SK-N-SH (cell line): ENCODE data around the gene TMEM132D. TPM values are rescaled to one million over a fixed set of nuclear protein-coding genes. Genes with fewer than 3 reads are reported as not detected.

Experiments
- CTCF ChIA-PET: fragments of 300-600, 350-600 bp; formaldehyde crosslinking; extraction: SDS; loops from one replicate; lab custom pipeline; 2021; lab: Yijun Ruan, JAX
- POLR2A ChIA-PET: fragments of 350-600 bp; sonication (Branson Sonifier 250); formaldehyde crosslinking; extraction: SDS; loops from one replicate; lab custom pipeline; 2020; ENCODE audit warnings: antibody characterized with exemption, inconsistent platforms; lab: Yijun Ruan, JAX
- DNase-seq: peaks from one replicate; pipeline ENCODE4 v3.0.0; 2012
- H2AFZ ChIP-seq: fragments of 200-600 bp; sonication (generic); 2 replicates; pipeline ENCODE4 v1.8.1; 2016; ENCODE audit warnings: antibody characterized with exemption, mild to moderate bottlenecking, low read depth
- H3F3A ChIP-seq: fragments of 200-600 bp; sonication (generic); replicated peaks from 2 replicates; pipeline ENCODE3; 2016; ENCODE audit warnings: antibody characterized with exemption, mild to moderate bottlenecking; ENCODE audit not compliant: insufficient read depth
- H3K27ac ChIP-seq, 2 experiments: fragments of 200-500 bp in 1 of 2; fragments of 200-600 bp in 1 of 2; sonication (Bioruptor generic) in 1 of 2; sonication (generic), shearing (Covaris generic) in 1 of 2; 2 replicates each; pipeline versions ENCODE4 v1.5.1 to v1.6.1; 2014 to 2016; ENCODE audit warnings: low read depth in 2 of 2, inconsistent platforms in 1 of 2, low read length in 1 of 2, mild to moderate bottlenecking in 1 of 2, mixed read lengths in 1 of 2
- H3K27me3 ChIP-seq: fragments of 200-600 bp; sonication (generic), shearing (Covaris generic); 2 replicates; pipeline ENCODE4 v1.6.1; 2016; ENCODE audit warnings: mixed run types; ENCODE audit not compliant: insufficient read depth
- H3K36me3 ChIP-seq, 2 experiments: fragments of 200-500 bp in 1 of 2; fragments of 200-600 bp in 1 of 2; sonication (Bioruptor generic) in 1 of 2; sonication (generic) in 1 of 2; replicated peaks in 1 of 2; 2 replicates each; pipeline versions ENCODE3 to v1.5.1; 2014 to 2016; ENCODE audit warnings: low read length in 1 of 2, mild to moderate bottlenecking in 1 of 2; ENCODE audit not compliant: insufficient read depth in 2 of 2, control insufficient read depth in 1 of 2
- H3K4me1 ChIP-seq, 2 experiments: fragments of 200-500 bp in 1 of 2; fragments of 200-600 bp in 1 of 2; sonication (Bioruptor generic) in 1 of 2; sonication (generic), shearing (Covaris generic) in 1 of 2; 2 replicates each; pipeline versions ENCODE4 v1.5.1 to v1.6.1; 2014 to 2016; ENCODE audit warnings: low read depth in 1 of 2, low read length in 1 of 2, mixed run types in 1 of 2; ENCODE audit not compliant: insufficient read depth in 2 of 2, control insufficient read depth in 1 of 2
- H3K4me2 ChIP-seq: fragments of 200-600 bp; sonication (generic), shearing (Covaris generic); 2 replicates; pipeline ENCODE4 v1.6.1; 2017; ENCODE audit warnings: mixed run types
- H3K4me3 ChIP-seq, 2 experiments: fragments of 200-500 bp in 1 of 2; fragments of 200-600 bp in 1 of 2; sonication (Bioruptor generic) in 1 of 2; sonication (generic), shearing (Covaris generic) in 1 of 2; 2 replicates each; pipeline versions ENCODE4 v1.5.1 to v1.8.1; 2014 to 2016; ENCODE audit warnings: low read depth in 2 of 2, inconsistent platforms in 1 of 2, low read length in 1 of 2, mild to moderate bottlenecking in 1 of 2, mixed read lengths in 1 of 2, moderate library complexity in 1 of 2
- H3K79me2 ChIP-seq: fragments of 200-600 bp; sonication (generic); 2 replicates; pipeline ENCODE4 v1.8.1; 2017; ENCODE audit warnings: mild to moderate bottlenecking; ENCODE audit not compliant: insufficient read depth
- H3K9ac ChIP-seq: fragments of 200-600 bp; sonication (generic); 2 replicates; pipeline ENCODE4 v1.6.1; 2017; ENCODE audit warnings: mixed run types
- H3K9me2 ChIP-seq: fragments of 200-600 bp; sonication (generic); 2 replicates; pipeline ENCODE4 v1.6.1; 2017; ENCODE audit warnings: mixed run types
- H3K9me3 ChIP-seq: fragments of 200-600 bp; sonication (generic); 2 replicates; pipeline ENCODE4 v1.6.1; 2017; ENCODE audit warnings: mixed run types, mild to moderate bottlenecking, moderate library complexity
- H4K20me1 ChIP-seq: fragments of 200-600 bp; sonication (generic); 2 replicates; pipeline ENCODE4 v1.6.1; 2017; ENCODE audit warnings: mild to moderate bottlenecking, mixed run types; ENCODE audit not compliant: insufficient read depth
- ELF1 ChIP-seq: IDR thresholded peaks from 2 replicates; pipeline ENCODE4 v1.4.0; 2012
- EP300 ChIP-seq, 2 experiments: IDR thresholded peaks; 2 replicates each; pipeline versions ENCODE4 v1.4.0 to v1.6.1; 2012; ENCODE audit warnings: borderline replicate concordance in 1 of 2, low read depth in 1 of 2, low read length in 1 of 2
- FOSL2 ChIP-seq: IDR thresholded peaks from 2 replicates; pipeline ENCODE4 v1.4.0; 2012; ENCODE audit warnings: low read depth, mild to moderate bottlenecking, moderate library complexity, borderline replicate concordance
- FOXJ3 ChIP-seq: sonication (generic); formaldehyde crosslinking; IDR thresholded peaks from 2 replicates; pipeline ENCODE4 v1.5.1; 2020; ENCODE audit warnings: mild to moderate bottlenecking, missing genetic modification reagents
- FOXM1 ChIP-seq: IDR thresholded peaks from 2 replicates; pipeline ENCODE4 v1.4.0; 2012; ENCODE audit warnings: low read depth, mild to moderate bottlenecking
- JUND ChIP-seq: IDR thresholded peaks from 2 replicates; pipeline ENCODE4 v1.4.0; 2012
- MEF2A ChIP-seq: IDR thresholded peaks from 2 replicates; pipeline ENCODE4 v1.4.0; 2012; ENCODE audit warnings: low read depth, borderline replicate concordance
- MXI1 ChIP-seq: IDR thresholded peaks from 2 replicates; pipeline ENCODE4 v1.6.1; 2012; ENCODE audit warnings: mild to moderate bottlenecking, low read depth, low read length, improper control_type of control experiment
- NFIC ChIP-seq: IDR thresholded peaks from 2 replicates; pipeline ENCODE4 v1.4.0; 2012; ENCODE audit warnings: borderline replicate concordance
- NRF1 ChIP-seq: IDR thresholded peaks from 2 replicates; pipeline ENCODE4 v1.6.1; 2012; ENCODE audit warnings: low read depth, mild to moderate bottlenecking, low read length
- RCOR1 ChIP-seq: fragments of 150-350 bp; IDR thresholded peaks from 2 replicates; pipeline ENCODE4 v1.6.1; 2017; ENCODE audit warnings: antibody characterized with exemption, low read length
- SIN3A ChIP-seq: IDR thresholded peaks from 2 replicates; pipeline ENCODE4 v1.6.1; 2012; ENCODE audit warnings: low read depth, mild to moderate bottlenecking, low read length, moderate library complexity, borderline replicate concordance
- TAF1 ChIP-seq: IDR thresholded peaks from 2 replicates; pipeline ENCODE4 v1.6.1; 2012; ENCODE audit warnings: low read depth, mild to moderate bottlenecking, low read length, moderate library complexity, borderline replicate concordance
- WGBS: methylation state at CpG from one replicate; pipeline ENCODE4 v1.1.6; 2017; ENCODE audit warnings: low lambda C conversion rate; 5-methylcytosine and 5-hydroxymethylcytosine counted together
- polyA plus RNA-seq, 3 experiments: library from polyadenylated mRNA; depleted of rRNA; stranded (reverse); fragments of >200 nt; gene quantifications; 2 replicates each; pipeline ENCODE4 v1.2.3, GENCODE V29; 2012
- TF ChIP-seq, protein P1 (sequence below): IDR thresholded peaks from 2 replicates; pipeline ENCODE4 v1.4.0; 2012; ENCODE audit warnings: low read depth, borderline replicate concordance
- TF ChIP-seq, protein P2 (sequence below): IDR thresholded peaks from 2 replicates; pipeline ENCODE4; 2012
- TF ChIP-seq, protein P3 (sequence below): IDR thresholded peaks from 2 replicates; pipeline ENCODE4 v1.6.1; 2012; ENCODE audit warnings: mild to moderate bottlenecking, low read depth, low read length, moderate library complexity
- TF ChIP-seq, protein P4 (sequence below): fragments of 150-350 bp; IDR thresholded peaks from 2 replicates; pipeline ENCODE4 v1.6.1; 2017; ENCODE audit warnings: antibody characterized with exemption, low read length, low read depth, borderline replicate concordance
- TF ChIP-seq, protein P5 (sequence below): fragments of 150-350 bp; IDR thresholded peaks from 2 replicates; pipeline ENCODE4 v1.6.1; 2016; ENCODE audit warnings: mild to moderate bottlenecking, low read depth, low read length

The TMEM132D gene
- polyA plus RNA-seq, 1 of the 3 experiments (the other 2 are of a cell fraction): not detected

DNA sequence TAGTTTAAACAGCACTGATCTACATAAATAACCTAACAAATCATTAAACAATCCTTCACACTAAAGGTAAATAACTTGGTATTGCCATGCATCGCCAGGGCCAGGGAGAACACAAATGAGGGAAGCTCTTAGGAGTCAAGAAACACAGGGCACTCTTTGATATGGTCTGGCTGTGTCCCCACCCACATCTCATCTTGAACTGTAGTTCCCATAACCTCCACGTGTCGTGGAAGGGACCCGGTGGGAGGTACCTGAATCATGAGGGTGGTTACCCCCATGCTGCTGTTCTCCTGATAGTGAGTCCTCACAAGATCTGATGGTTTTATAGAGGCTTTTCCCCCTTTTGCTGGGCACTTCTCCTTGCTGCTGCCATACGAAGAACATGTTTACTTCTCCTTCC lies 17.3 kb downstream of the TMEM132D start:
- Histone ChIP-seq H3K79me2 (no peaks in the 10 kb centered on the region), H3K36me3 (no peaks in the 10 kb centered on the region), H3K9me3 (no peaks in the 10 kb centered on the region), H2AFZ (no peak overlapping the region), H4K20me1 (no peaks in the 10 kb centered on the region), H3K4me3 (no peak overlapping the region), H3K27ac (no peak overlapping the region)
- ChIA-PET POLR2A (no interaction called here), CTCF (no interaction called here)
- TF ChIP-seq FOXJ3 (CRISPR knock-in tag) (no peak), NFIC (no peak), NRF1 (no peak), MEF2A (no peak), FOSL2 (no peak), MXI1 (no peak), EP300 (IDR thresholded peaks at IDR 0.05; ENCODE audit: borderline replicate concordance in 1 of 2, low read depth in 1 of 2, low read length in 1 of 2) (no peak), FOXM1 (no peak), RCOR1 (no peak), SIN3A (no peak), JUND (no peak), ELF1 (no peak), TAF1 (no peak)
- TF ChIP-seq, protein P1, sequence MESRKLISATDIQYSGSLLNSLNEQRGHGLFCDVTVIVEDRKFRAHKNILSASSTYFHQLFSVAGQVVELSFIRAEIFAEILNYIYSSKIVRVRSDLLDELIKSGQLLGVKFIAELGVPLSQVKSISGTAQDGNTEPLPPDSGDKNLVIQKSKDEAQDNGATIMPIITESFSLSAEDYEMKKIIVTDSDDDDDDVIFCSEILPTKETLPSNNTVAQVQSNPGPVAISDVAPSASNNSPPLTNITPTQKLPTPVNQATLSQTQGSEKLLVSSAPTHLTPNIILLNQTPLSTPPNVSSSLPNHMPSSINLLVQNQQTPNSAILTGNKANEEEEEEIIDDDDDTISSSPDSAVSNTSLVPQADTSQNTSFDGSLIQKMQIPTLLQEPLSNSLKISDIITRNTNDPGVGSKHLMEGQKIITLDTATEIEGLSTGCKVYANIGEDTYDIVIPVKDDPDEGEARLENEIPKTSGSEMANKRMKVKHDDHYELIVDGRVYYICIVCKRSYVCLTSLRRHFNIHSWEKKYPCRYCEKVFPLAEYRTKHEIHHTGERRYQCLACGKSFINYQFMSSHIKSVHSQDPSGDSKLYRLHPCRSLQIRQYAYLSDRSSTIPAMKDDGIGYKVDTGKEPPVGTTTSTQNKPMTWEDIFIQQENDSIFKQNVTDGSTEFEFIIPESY: no peak
- TF ChIP-seq, protein P2, sequence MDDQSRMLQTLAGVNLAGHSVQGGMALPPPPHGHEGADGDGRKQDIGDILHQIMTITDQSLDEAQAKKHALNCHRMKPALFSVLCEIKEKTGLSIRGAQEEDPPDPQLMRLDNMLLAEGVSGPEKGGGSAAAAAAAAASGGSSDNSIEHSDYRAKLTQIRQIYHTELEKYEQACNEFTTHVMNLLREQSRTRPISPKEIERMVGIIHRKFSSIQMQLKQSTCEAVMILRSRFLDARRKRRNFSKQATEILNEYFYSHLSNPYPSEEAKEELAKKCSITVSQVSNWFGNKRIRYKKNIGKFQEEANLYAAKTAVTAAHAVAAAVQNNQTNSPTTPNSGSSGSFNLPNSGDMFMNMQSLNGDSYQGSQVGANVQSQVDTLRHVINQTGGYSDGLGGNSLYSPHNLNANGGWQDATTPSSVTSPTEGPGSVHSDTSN: no peak
- TF ChIP-seq, protein P3, sequence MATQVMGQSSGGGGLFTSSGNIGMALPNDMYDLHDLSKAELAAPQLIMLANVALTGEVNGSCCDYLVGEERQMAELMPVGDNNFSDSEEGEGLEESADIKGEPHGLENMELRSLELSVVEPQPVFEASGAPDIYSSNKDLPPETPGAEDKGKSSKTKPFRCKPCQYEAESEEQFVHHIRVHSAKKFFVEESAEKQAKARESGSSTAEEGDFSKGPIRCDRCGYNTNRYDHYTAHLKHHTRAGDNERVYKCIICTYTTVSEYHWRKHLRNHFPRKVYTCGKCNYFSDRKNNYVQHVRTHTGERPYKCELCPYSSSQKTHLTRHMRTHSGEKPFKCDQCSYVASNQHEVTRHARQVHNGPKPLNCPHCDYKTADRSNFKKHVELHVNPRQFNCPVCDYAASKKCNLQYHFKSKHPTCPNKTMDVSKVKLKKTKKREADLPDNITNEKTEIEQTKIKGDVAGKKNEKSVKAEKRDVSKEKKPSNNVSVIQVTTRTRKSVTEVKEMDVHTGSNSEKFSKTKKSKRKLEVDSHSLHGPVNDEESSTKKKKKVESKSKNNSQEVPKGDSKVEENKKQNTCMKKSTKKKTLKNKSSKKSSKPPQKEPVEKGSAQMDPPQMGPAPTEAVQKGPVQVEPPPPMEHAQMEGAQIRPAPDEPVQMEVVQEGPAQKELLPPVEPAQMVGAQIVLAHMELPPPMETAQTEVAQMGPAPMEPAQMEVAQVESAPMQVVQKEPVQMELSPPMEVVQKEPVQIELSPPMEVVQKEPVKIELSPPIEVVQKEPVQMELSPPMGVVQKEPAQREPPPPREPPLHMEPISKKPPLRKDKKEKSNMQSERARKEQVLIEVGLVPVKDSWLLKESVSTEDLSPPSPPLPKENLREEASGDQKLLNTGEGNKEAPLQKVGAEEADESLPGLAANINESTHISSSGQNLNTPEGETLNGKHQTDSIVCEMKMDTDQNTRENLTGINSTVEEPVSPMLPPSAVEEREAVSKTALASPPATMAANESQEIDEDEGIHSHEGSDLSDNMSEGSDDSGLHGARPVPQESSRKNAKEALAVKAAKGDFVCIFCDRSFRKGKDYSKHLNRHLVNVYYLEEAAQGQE: no peak
- TF ChIP-seq, protein P4, sequence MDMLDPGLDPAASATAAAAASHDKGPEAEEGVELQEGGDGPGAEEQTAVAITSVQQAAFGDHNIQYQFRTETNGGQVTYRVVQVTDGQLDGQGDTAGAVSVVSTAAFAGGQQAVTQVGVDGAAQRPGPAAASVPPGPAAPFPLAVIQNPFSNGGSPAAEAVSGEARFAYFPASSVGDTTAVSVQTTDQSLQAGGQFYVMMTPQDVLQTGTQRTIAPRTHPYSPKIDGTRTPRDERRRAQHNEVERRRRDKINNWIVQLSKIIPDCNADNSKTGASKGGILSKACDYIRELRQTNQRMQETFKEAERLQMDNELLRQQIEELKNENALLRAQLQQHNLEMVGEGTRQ: no peak
- TF ChIP-seq, protein P5, sequence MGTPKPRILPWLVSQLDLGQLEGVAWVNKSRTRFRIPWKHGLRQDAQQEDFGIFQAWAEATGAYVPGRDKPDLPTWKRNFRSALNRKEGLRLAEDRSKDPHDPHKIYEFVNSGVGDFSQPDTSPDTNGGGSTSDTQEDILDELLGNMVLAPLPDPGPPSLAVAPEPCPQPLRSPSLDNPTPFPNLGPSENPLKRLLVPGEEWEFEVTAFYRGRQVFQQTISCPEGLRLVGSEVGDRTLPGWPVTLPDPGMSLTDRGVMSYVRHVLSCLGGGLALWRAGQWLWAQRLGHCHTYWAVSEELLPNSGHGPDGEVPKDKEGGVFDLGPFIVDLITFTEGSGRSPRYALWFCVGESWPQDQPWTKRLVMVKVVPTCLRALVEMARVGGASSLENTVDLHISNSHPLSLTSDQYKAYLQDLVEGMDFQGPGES: no peak
- TF ChIP-seq, all 33 proteins: peak for 0
- Histone ChIP-seq H3K9ac (no peak overlapping the region), H3K4me2 (no peak overlapping the region), H3K9me2 (no peaks in the 10 kb centered on the region), H3K27me3 (no peaks in the 10 kb centered on the region), H3F3A (no peaks in the 10 kb centered on the region), H3K4me1 (no peaks in the 10 kb centered on the region)
- 11% methylated on average over 5 of the region's 5 CpGs for WGBS
- no peak for DNase-seq
